AG04449 (cell line): ENCODE results near the gene TMEM45B.
"Not testable (repeated sequence)": the region's sequence is repeated elsewhere in the genome, so short reads cannot be mapped to it uniquely, and the experiment has no call there.

Experiments
- CTCF ChIA-PET: fragments of 350-600 bp; formaldehyde crosslinking; extraction: SDS; loops from one replicate; lab custom pipeline; 2021; ENCODE audit warnings: antibody characterized with exemption; lab: Yijun Ruan, JAX
- POLR2A ChIA-PET: fragments of 400-600, 350-600 bp; formaldehyde crosslinking; extraction: SDS; loops from one replicate; lab custom pipeline; 2020; ENCODE audit warnings: antibody characterized with exemption, inconsistent platforms; lab: Yijun Ruan, JAX
- DNase-seq: peaks from one replicate; pipeline ENCODE4 v3.0.0-alpha.2; 2010; ENCODE audit warnings: low read depth, low spot score
- H3K4me3 ChIP-seq: 2 replicates; pipeline ENCODE4 v1.5.1; 2011; ENCODE audit warnings: low read depth, mild to moderate bottlenecking, control low read depth, low read length
- CTCF ChIP-seq: IDR thresholded peaks from one replicate; pipeline ENCODE4 v1.5.1; 2011; ENCODE audit warnings: mild to moderate bottlenecking, moderate library complexity, low read length, control low read depth, inconsistent platforms; ENCODE audit not compliant: insufficient read depth; ENCODE audit errors: missing control alignments

TMEM45B gene

GRCh38 chr11:129788278-129788677, 27.4 kb upstream of the TMEM45B start:
- TF ChIP-seq CTCF, result no peak
- no peak overlapping the region for H3K4me3 ChIP-seq
- ChIA-PET CTCF (no interaction called here), POLR2A (no interaction called here)
- no peak for DNase-seq

GRCh38 chr11:129790106-129790505, 25.5 kb upstream of the TMEM45B start:
- CTCF ChIA-PET, result no interaction called here
- TF ChIP-seq CTCF, result no peak
- no peak for DNase-seq
- POLR2A ChIA-PET, result no interaction called here
- H3K4me3 ChIP-seq, result no peak overlapping the region

- TF ChIP-seq CTCF, result no peak
- CTCF ChIA-PET, result no interaction called here
- DNase-seq, result no peak
These were observed 24.1 kb upstream of the TMEM45B start for GRCh38 chr11:129791515-129791914.

DNA sequence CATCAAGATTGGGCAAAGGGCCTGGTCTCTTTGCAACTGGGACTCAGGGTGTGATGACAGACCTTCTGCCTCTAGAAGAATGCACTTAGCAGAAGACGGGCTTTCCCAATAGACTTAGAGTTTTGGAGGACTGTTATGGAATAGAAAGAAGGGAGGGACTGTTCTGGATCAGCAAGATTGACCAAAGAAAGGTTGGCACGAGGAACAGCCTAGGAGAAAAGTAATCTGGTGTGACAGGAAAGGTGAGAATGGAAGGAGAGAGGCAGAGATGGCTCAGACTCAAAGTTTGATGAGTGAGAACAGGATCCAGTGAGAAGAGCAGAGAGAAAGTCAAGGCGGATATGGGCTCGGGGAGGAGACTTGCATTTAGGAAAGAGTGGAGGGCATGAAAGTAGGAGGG, 23.0 kb upstream of the TMEM45B start:
- ChIA-PET CTCF (no interaction called here), POLR2A (no interaction called here)
- no peak for DNase-seq
- TF ChIP-seq CTCF, result no peak
- no peak overlapping the region for H3K4me3 ChIP-seq

More at GRCh38 chr11:129791515-129791914, 24.1 kb upstream of the TMEM45B start:
- no peak overlapping the region for H3K4me3 ChIP-seq
- POLR2A ChIA-PET, result no interaction called here

DNA sequence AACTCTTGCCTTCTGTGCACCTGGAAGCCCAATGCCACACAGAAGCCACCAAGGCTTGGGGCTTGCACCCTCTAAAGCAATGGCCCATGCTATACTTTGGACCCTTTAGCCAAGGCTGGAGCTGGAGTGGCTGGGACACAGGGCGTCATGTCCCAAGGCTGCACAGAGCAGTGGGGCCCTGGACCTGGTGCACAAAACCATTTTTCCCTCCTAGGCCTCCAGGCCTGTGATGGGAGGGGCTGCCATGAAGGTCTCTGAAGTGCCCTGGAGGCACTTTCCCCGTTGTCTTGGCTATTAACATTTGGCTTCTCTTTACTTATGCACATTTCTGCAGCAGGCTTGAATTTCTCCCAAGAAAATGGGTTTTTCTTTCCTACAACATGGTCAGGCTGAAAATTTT, 20.6 kb upstream of the TMEM45B start:
- no peak for DNase-seq
- no peak overlapping the region for H3K4me3 ChIP-seq
- ChIA-PET CTCF (no interaction called here), POLR2A (no interaction called here)
- no peak for TF ChIP-seq CTCF

GRCh38 chr11:129798212-129798611, 17.4 kb upstream of the TMEM45B start:
- H3K4me3 ChIP-seq, result no peak overlapping the region
- ChIA-PET CTCF (no interaction called here), POLR2A (no interaction called here)
- DNase-seq, result no peak
- no peak for TF ChIP-seq CTCF

- POLR2A ChIA-PET, H3K4me3 ChIP-seq, DNase-seq: not testable (repeated sequence)
- CTCF ChIA-PET, result interaction anchor here (1.4 kb wide), 1 partner anchor 15 kb away, joined by 4 read pairs; no protein-coding TSS in a partner anchor
These were observed 15.5 kb upstream of the TMEM45B start for GRCh38 chr11:129800162-129800561.
